HG03571 (cell line): ENCODE results near the gene DNAH12.

Experiments
- ATAC-seq: cut with Tn5 transposase; IDR thresholded peaks from one replicate; pipeline ENCODE4 v1.9.1; 2021; ENCODE audit not compliant: unreplicated experiment

DNAH12 gene

GRCh38 chr3:57256844-57257243 is 287.3 kb downstream of the DNAH12 start:
- ATAC-seq = no peak

- ATAC-seq = no peak
Observed at GRCh38 chr3:57252404-57252803, 291.7 kb downstream of the DNAH12 start.

- ATAC-seq = no peak
Observed at GRCh38 chr3:57244946-57245345, 299.2 kb downstream of the DNAH12 start.
